GM15510 (cell line): ENCODE results near the gene FASN.
A peak's percentile ranks its signal among the peaks of the same experiment; 100 is the strongest.

Experiments
- POLR2A ChIP-seq: IDR thresholded peaks from 3 replicates; pipeline ENCODE4 v1.6.1; 2011; ENCODE audit warnings: borderline replicate concordance; ENCODE audit not compliant: insufficient read length; ENCODE audit errors: extremely low read depth

Gene FASN

DNA sequence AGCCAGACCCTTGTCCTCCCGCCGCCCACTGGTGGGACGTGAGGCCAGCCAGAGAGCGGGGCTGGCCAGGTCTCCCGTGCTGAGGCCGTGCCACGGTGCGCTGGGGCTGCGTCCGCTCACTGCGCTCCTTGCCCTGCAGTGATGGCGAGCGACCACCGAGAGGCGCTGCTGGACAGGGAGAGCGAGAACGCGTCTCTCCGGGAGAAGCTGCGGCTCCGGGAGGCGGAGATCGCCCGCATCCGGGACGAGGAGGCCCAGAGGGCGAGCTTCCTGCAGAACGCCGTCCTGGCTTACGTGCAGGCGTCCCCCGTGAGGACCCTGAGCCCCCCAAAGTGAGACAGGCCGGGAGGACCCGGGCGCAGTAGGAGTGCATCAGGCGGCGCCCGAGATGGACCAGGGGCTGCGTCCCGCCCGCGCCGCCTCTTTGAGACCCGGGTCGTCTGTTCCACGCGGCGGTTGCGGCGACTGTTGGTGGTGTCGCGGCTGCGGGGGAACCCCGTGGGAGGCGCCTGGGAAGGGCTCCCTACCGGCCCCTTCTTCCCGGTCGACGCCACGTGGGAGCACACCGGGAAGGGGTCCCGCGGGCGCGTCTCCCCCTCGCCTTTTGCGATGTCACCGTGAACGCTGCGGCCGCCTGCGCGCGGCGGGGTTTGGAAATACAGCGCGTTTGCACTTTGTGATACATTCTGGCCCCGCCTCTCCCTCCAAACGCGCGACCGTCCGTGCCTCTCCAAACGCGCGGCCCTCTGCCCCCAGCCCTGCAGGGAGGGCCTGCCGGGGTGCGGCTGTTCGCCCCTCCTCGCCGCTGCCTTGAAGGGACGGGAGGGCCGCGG, 67.3 kb downstream of the FASN start:
- TF ChIP-seq POLR2A = peak; percentile 17

- no peak for TF ChIP-seq POLR2A
These were observed 68.0 kb downstream of the FASN start for GRCh38 chr17:82029990-82030469.

DNA sequence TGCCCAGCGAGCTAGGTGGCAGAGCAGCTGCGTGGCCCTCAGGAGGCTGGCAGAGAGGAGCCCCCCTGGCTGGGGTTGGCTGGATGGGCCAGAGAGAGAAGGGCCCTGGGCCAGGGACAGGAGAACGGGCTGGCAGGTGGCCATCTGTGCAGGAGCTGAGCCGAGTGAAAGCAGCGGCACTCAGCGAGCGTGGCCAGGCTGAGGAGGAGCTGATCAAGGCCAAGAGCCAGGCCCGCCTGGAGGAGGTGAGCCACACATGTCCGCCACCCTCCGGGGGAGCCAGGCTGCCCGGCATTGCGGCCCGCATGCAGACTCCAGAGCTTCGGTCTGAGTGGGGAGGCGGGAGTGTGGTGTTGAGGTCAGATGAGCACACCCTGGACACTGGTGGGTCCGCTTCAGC, 68.6 kb downstream of the FASN start:
- no peak for TF ChIP-seq POLR2A

DNA sequence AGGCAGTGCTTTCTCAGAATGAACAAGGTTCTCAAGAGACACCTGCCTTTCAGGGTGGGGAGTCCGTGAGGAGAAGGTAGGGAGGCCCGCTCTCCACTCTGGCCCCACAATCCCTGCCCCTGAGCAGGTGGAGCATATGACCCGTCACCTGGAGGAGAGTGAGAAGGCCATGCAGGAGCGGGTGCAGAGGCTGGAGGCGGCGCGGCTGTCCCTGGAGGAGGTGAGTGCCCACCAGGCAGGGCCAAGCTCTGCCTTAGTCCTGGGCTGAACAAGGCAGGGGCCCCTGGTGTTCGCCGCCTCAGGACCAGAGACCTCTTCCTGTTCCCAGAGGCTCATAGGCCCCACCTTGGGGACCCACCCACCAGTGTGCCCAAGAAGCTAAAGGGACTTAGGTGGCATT, 69.1 kb downstream of the FASN start:
- TF ChIP-seq POLR2A = no peak
